ENCODE data around the gene SERF1A. TPM values are rescaled to one million over a fixed set of nuclear protein-coding genes. Genes with fewer than 3 reads are reported as not detected.
A peak's percentile ranks its signal among the peaks of the same experiment; 100 is the strongest.
"Not testable (repeated sequence)": the region's sequence is repeated elsewhere in the genome, so short reads cannot be mapped to it uniquely, and the experiment has no call there.

SERF1A gene
- 10 to 100 TPM in 3 of 5 donors, 1 to 10 TPM in 2; 3.7 to 14.9 (median 11.1) TPM for total RNA-seq
- 5.4 TPM for total RNA-seq (2013)
- 0 to 0.12 (median 0) reads per million in 29 experiments for total RNA-seq

DNA sequence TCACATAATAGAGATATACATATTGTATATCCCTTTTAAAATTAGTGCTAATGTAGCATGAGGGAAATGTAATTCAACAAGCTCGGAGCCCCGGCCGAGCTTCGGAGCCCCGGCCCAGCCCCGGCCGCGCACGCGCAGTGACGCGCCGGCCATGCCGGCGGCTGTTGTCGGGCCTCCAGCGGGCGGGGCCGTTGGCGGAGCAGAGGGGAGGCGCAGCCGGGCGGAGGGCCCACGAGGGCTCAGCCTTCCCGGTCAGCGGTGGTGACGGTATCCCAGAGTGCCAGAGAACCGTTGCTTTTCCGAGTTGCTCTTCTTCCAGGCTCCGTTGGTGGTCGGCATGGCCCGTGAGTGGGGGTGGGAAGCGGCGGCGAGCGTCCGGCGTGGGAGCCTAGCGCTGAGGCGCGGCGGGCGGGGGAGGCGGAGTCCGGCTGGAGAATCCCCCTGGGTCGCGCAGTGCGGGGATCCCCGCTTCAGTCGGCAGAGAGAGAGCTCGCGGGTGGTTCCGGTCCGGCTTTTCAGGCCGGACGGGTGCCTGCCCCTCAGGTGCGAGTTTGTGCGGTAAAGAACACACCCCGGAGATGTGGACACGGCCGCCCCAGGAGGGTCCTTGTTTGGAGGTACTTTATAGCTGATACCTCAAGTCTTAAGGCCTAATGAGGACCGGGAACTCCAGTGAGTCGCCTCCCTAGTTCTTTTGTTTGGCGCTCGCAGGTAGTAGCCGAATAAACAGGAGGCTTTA, at the start of gene SERF1A:
SERF1A (plus strand) TSS at position 137 of the 739 bp plus-strand sequence; CDS start at position 338, 201 bp downstream.
- ATAC-seq (replicated peaks in 1 of 4), result peak; percentile 92 to 95 (median 92)
- POLR2A ChIA-PET; H3K27ac ChIP-seq (ENCODE audit: low read length); H3K27me3 ChIP-seq (replicated peaks in 1 of 2; ENCODE audit: control insufficient read depth in 2 of 2, extremely low read depth in 1 of 2, insufficient read depth in 2 of 2, low read length in 1 of 2); H3K36me3 ChIP-seq (ENCODE audit: control insufficient read depth in 2 of 2, extremely low read depth in 1 of 2, insufficient read depth in 1 of 2, low read length in 1 of 2); DNase-seq; H3K4me1 Mint-ChIP-seq; H3K9me3 Mint-ChIP-seq; CTCF ChIA-PET; H3K27ac Mint-ChIP-seq; H3K4me3 ChIP-seq (ENCODE audit: control insufficient read depth in 1 of 2, extremely low read depth in 1 of 2, low read length in 1 of 2); H3K4me1 ChIP-seq (ENCODE audit: control insufficient read depth in 1 of 2, extremely low read depth in 1 of 2, insufficient read depth in 2 of 2, low read length in 2 of 2); H3K27me3 Mint-ChIP-seq; H3K4me3 Mint-ChIP-seq; H3K36me3 Mint-ChIP-seq; H3K9me3 ChIP-seq: not testable (repeated sequence)
- no CpG with 5 or more reads among the region's 66 CpGs for WGBS (ENCODE audit: insufficient coverage)

DNA sequence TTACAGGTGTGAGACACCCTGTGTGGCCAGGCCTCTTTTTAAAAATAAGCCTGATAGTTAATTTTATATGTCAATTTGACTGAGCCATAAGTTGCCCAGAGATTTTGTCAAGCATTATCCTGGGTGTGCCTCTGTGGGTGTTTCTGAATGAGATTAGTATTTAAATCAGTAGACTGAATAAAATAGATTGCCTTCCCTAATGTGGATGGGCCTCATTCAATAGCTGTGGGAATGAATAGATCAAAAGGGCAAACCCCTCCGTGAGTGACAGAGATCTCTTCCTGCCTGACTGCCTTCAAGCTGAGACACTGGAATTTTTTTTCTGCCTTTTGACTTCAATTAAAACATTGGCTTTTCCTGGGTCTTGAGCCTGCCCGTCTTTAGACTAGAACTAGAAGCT, 33.7 kb upstream of the SERF1A start:
- H3K4me3 ChIP-seq (ENCODE audit: control insufficient read depth in 1 of 2, extremely low read depth in 1 of 2, low read length in 1 of 2); H3K36me3 ChIP-seq (ENCODE audit: control insufficient read depth in 2 of 2, extremely low read depth in 1 of 2, insufficient read depth in 1 of 2, low read length in 1 of 2); H3K4me1 ChIP-seq (ENCODE audit: control insufficient read depth in 1 of 2, extremely low read depth in 1 of 2, insufficient read depth in 2 of 2, low read length in 2 of 2); H3K27me3 ChIP-seq (replicated peaks in 1 of 2; ENCODE audit: control insufficient read depth in 2 of 2, extremely low read depth in 1 of 2, insufficient read depth in 2 of 2, low read length in 1 of 2); H3K9me3 Mint-ChIP-seq; ATAC-seq (replicated peaks in 1 of 4); H3K4me1 Mint-ChIP-seq; POLR2A ChIA-PET; H3K4me3 Mint-ChIP-seq; H3K9me3 ChIP-seq; DNase-seq; H3K27ac ChIP-seq (ENCODE audit: low read length); CTCF ChIA-PET; H3K27ac Mint-ChIP-seq; H3K27me3 Mint-ChIP-seq; H3K36me3 Mint-ChIP-seq: not testable (repeated sequence)
- WGBS (ENCODE audit: insufficient coverage), result no CpG with 5 or more reads among the region's 2 CpGs

DNA sequence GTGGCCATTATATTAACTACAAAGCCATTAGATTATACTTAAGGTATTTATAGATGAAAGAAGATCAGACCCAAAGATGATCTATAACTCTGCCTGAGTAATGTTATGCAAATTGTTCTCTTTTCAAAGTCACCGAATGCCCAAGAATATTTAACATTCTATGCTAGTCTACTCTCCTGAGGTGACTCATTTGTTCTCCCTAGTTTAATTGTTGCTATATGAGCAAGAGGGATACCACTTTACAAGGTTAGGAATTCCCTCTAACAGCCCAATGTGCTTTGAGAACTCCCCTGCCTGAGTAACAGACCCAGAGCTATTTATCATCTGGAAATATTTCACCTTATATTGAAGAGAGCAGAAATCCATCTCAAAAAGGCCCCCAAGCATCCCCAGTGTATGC, 29.8 kb upstream of the SERF1A start:
- H3K36me3 ChIP-seq (ENCODE audit: control insufficient read depth in 2 of 2, extremely low read depth in 1 of 2, insufficient read depth in 1 of 2, low read length in 1 of 2); H3K9me3 ChIP-seq; H3K36me3 Mint-ChIP-seq; H3K27me3 Mint-ChIP-seq; H3K27ac Mint-ChIP-seq; DNase-seq; H3K27ac ChIP-seq (ENCODE audit: low read length); ATAC-seq (replicated peaks in 1 of 4); CTCF ChIA-PET; H3K4me3 Mint-ChIP-seq; H3K27me3 ChIP-seq (replicated peaks in 1 of 2; ENCODE audit: control insufficient read depth in 2 of 2, extremely low read depth in 1 of 2, insufficient read depth in 2 of 2, low read length in 1 of 2); H3K4me3 ChIP-seq (ENCODE audit: control insufficient read depth in 1 of 2, extremely low read depth in 1 of 2, low read length in 1 of 2); H3K4me1 ChIP-seq (ENCODE audit: control insufficient read depth in 1 of 2, extremely low read depth in 1 of 2, insufficient read depth in 2 of 2, low read length in 2 of 2); H3K4me1 Mint-ChIP-seq; H3K9me3 Mint-ChIP-seq; POLR2A ChIA-PET: not testable (repeated sequence)
- WGBS (ENCODE audit: insufficient coverage), result no CpG with 5 or more reads among the region's 1 CpG

DNA sequence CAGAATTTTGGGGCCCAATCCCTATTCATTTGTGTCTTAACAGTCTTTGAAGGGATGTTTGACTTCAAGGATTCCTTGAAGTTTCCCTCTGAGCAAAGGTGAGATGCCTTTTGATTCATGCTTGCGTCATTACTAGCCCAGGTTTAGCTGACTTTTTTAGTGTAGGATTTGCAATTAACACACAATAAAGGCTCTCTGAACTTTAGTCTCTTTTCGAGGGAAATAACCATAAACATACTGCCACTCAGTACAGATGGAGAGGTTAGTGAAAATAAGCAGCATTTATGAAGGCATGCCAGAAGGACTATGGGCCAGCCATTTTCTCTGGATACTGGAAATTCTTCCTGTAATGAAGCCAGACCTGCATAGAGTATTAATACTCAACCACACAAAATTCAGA, 4.4 kb upstream of the SERF1A start:
- H3K4me3 Mint-ChIP-seq; H3K36me3 ChIP-seq (ENCODE audit: control insufficient read depth in 2 of 2, extremely low read depth in 1 of 2, insufficient read depth in 1 of 2, low read length in 1 of 2); H3K4me1 ChIP-seq (ENCODE audit: control insufficient read depth in 1 of 2, extremely low read depth in 1 of 2, insufficient read depth in 2 of 2, low read length in 2 of 2); H3K9me3 ChIP-seq; H3K4me3 ChIP-seq (ENCODE audit: control insufficient read depth in 1 of 2, extremely low read depth in 1 of 2, low read length in 1 of 2); DNase-seq; H3K9me3 Mint-ChIP-seq; POLR2A ChIA-PET; H3K27ac Mint-ChIP-seq; H3K27me3 Mint-ChIP-seq; H3K27me3 ChIP-seq (replicated peaks in 1 of 2; ENCODE audit: control insufficient read depth in 2 of 2, extremely low read depth in 1 of 2, insufficient read depth in 2 of 2, low read length in 1 of 2); CTCF ChIA-PET; H3K36me3 Mint-ChIP-seq; H3K27ac ChIP-seq (ENCODE audit: low read length); H3K4me1 Mint-ChIP-seq; ATAC-seq (replicated peaks in 1 of 4): not testable (repeated sequence)
- WGBS (ENCODE audit: insufficient coverage), result no CpG with 5 or more reads among the region's 2 CpGs

DNA sequence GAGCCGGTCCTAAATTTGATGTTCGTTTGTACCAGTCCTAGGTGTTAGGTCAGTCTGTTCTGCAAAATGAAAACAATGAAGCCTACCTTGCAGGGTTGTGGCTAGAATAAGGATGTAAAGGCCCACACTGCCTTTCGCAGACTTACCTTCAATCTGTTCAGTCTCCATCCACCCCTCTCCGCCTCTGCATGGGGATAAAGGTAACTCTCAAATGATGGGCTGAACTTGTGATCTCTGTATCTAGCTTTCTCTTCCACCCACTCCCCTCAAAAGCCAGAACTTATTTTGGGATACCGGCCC, 753 bp downstream of the SERF1A start:
- H3K4me1 Mint-ChIP-seq; H3K27ac Mint-ChIP-seq; H3K4me3 Mint-ChIP-seq; H3K36me3 ChIP-seq (ENCODE audit: control insufficient read depth in 2 of 2, extremely low read depth in 1 of 2, insufficient read depth in 1 of 2, low read length in 1 of 2); H3K27me3 ChIP-seq (replicated peaks in 1 of 2; ENCODE audit: control insufficient read depth in 2 of 2, extremely low read depth in 1 of 2, insufficient read depth in 2 of 2, low read length in 1 of 2); H3K36me3 Mint-ChIP-seq; H3K27me3 Mint-ChIP-seq; POLR2A ChIA-PET; CTCF ChIA-PET; DNase-seq; H3K4me3 ChIP-seq (ENCODE audit: control insufficient read depth in 1 of 2, extremely low read depth in 1 of 2, low read length in 1 of 2); H3K9me3 Mint-ChIP-seq; H3K27ac ChIP-seq (ENCODE audit: low read length); H3K4me1 ChIP-seq (ENCODE audit: control insufficient read depth in 1 of 2, extremely low read depth in 1 of 2, insufficient read depth in 2 of 2, low read length in 2 of 2); H3K9me3 ChIP-seq: not testable (repeated sequence)
- no CpG with 5 or more reads among the region's 5 CpGs for WGBS (ENCODE audit: insufficient coverage)
- peak; percentile 25 to 38 (median 32) for ATAC-seq (replicated peaks in 1 of 4)

DNA sequence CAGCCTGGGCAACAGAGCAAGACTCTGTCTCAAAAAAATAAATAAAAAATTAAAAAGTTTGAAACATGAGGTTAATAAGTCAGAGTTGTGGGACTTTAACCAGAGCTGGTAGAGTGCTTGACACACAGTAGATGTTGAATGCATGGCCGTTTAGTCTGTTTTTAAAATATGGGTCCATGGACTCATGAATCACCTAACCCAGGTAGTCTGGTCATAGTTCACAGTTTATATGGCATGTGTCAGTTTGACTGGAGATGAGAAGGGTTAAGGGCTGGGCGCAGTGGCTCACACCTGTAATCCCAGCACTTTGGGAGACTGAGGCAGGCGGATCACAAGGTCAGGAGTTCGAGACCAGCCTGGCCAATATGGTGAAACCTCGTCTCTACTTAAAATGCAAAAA, 6.2 kb downstream of the SERF1A start:
- H3K27me3 Mint-ChIP-seq; H3K27ac Mint-ChIP-seq; H3K27ac ChIP-seq (ENCODE audit: low read length); H3K27me3 ChIP-seq (replicated peaks in 1 of 2; ENCODE audit: control insufficient read depth in 2 of 2, extremely low read depth in 1 of 2, insufficient read depth in 2 of 2, low read length in 1 of 2); H3K36me3 ChIP-seq (ENCODE audit: control insufficient read depth in 2 of 2, extremely low read depth in 1 of 2, insufficient read depth in 1 of 2, low read length in 1 of 2); H3K4me1 Mint-ChIP-seq; H3K4me3 Mint-ChIP-seq; H3K9me3 ChIP-seq; CTCF ChIA-PET; DNase-seq; H3K4me1 ChIP-seq (ENCODE audit: control insufficient read depth in 1 of 2, extremely low read depth in 1 of 2, insufficient read depth in 2 of 2, low read length in 2 of 2); ATAC-seq (replicated peaks in 1 of 4); H3K4me3 ChIP-seq (ENCODE audit: control insufficient read depth in 1 of 2, extremely low read depth in 1 of 2, low read length in 1 of 2); H3K36me3 Mint-ChIP-seq; H3K9me3 Mint-ChIP-seq; POLR2A ChIA-PET: not testable (repeated sequence)
- no CpG with 5 or more reads among the region's 5 CpGs for WGBS (ENCODE audit: insufficient coverage)

DNA sequence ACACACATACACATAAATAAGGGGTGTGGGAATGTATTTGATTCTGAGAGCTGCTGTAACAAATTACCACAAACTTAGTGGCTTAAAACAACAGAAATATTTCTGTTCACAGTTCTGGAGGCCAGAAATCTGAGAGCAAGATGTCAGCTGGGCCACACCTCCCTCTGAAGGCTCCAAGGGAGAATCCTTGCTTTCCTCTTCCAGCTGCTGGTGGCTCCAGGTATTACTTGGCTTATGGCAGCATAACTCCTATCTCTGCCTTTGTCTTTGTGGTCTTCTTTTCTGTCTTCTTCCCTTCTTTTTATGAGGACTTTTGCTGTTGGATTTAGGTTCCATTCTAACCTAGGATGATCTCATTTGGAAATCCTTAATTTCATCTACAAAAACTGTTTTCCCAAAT, 16.4 kb downstream of the SERF1A start:
- H3K9me3 Mint-ChIP-seq; H3K4me1 ChIP-seq (ENCODE audit: control insufficient read depth in 1 of 2, extremely low read depth in 1 of 2, insufficient read depth in 2 of 2, low read length in 2 of 2); H3K4me3 Mint-ChIP-seq; H3K4me1 Mint-ChIP-seq; H3K4me3 ChIP-seq (ENCODE audit: control insufficient read depth in 1 of 2, extremely low read depth in 1 of 2, low read length in 1 of 2); POLR2A ChIA-PET; CTCF ChIA-PET; DNase-seq; H3K27me3 Mint-ChIP-seq; H3K9me3 ChIP-seq; H3K36me3 Mint-ChIP-seq; H3K27ac ChIP-seq (ENCODE audit: low read length); H3K27ac Mint-ChIP-seq; H3K27me3 ChIP-seq (replicated peaks in 1 of 2; ENCODE audit: control insufficient read depth in 2 of 2, extremely low read depth in 1 of 2, insufficient read depth in 2 of 2, low read length in 1 of 2); ATAC-seq (replicated peaks in 1 of 4); H3K36me3 ChIP-seq (ENCODE audit: control insufficient read depth in 2 of 2, extremely low read depth in 1 of 2, insufficient read depth in 1 of 2, low read length in 1 of 2): not testable (repeated sequence)
